H1 (cell line): ENCODE data around the gene CDKN2B-AS1. TPM values are rescaled to one million over a fixed set of nuclear protein-coding genes. Genes with fewer than 3 reads are reported as not detected.

Source experiments
- CTCF ChIA-PET: fragments of 300-600 bp; sonication (Branson Sonifier 250); formaldehyde crosslinking; loops from one replicate; lab custom pipeline; 2021; ENCODE audit not compliant: partially characterized antibody; lab: Charles Lee
- POLR2A ChIA-PET: fragments of 300-600 bp; sonication (Branson Sonifier 250); formaldehyde crosslinking; loops from one replicate; lab custom pipeline; 2021; ENCODE audit warnings: inconsistent platforms; ENCODE audit not compliant: partially characterized antibody; lab: Charles Lee
- DNase-seq, 2 experiments: peaks; one replicate each; pipeline versions ENCODE4 v3.0.0 to v3.0.0-alpha.2; 2010 to 2022; ENCODE audit warnings: low spot score in 2 of 2, low read depth in 1 of 2, mixed read lengths in 1 of 2
- FAIRE-seq: peaks from 2 replicates; lab custom pipeline; 2011; peaks lifted over from hg19 to GRCh38; lab: Jason Lieb, UNC
- H2AFZ ChIP-seq: 2 replicates; pipeline ENCODE4 v1.8.1; 2012; ENCODE audit warnings: low read length, inconsistent platforms
- H2AK5ac ChIP-seq: 2 replicates; pipeline ENCODE4 v1.6.1; 2013; ENCODE audit warnings: low read depth, low read length
- H2BK120ac ChIP-seq: replicated peaks from 2 replicates; pipeline ENCODE3; 2013; ENCODE audit warnings: low read depth, low read length, inconsistent platforms
- H2BK12ac ChIP-seq: 2 replicates; pipeline ENCODE4 v1.6.1; 2013; ENCODE audit warnings: low read depth, low read length
- H2BK15ac ChIP-seq: 2 replicates; pipeline ENCODE4 v1.6.1; 2013; ENCODE audit warnings: low read length
- H2BK20ac ChIP-seq: 2 replicates; pipeline ENCODE4 v1.6.1; 2013; ENCODE audit warnings: low read length
- H2BK5ac ChIP-seq: 2 replicates; pipeline ENCODE4 v1.6.1; 2013; ENCODE audit warnings: low read depth, low read length
- H3K14ac ChIP-seq: 2 replicates; pipeline ENCODE4 v1.6.1; 2013; ENCODE audit warnings: inconsistent platforms; ENCODE audit not compliant: insufficient read length
- H3K18ac ChIP-seq: 2 replicates; pipeline ENCODE4 v1.6.1; 2013; ENCODE audit warnings: low read length; ENCODE audit errors: extremely low read depth
- H3K23ac ChIP-seq: 2 replicates; pipeline ENCODE4 v1.6.1; 2013; ENCODE audit warnings: inconsistent platforms; ENCODE audit not compliant: insufficient read length
- H3K23me2 ChIP-seq: 2 replicates; pipeline ENCODE4 v1.6.1; 2013; ENCODE audit warnings: low read depth, low read length
- H3K27ac ChIP-seq: 2 replicates; pipeline ENCODE4 v1.6.1; 2011; ENCODE audit warnings: low read depth, low read length, inconsistent platforms
- H3K27me3 ChIP-seq, 4 experiments: replicated peaks in 1 of 4; 1 replicate in 1 of 4; 2 replicates in 3 of 4; pipeline versions ENCODE4 v1.6.1 to v1.8.1; 2011 to 2013; ENCODE audit warnings: low read length in 3 of 4, mild to moderate bottlenecking in 3 of 4, inconsistent platforms in 2 of 4, mixed read lengths in 2 of 4, moderate library complexity in 1 of 4; ENCODE audit not compliant: control insufficient read depth in 3 of 4, insufficient read depth in 3 of 4; ENCODE audit errors: extremely low read depth in 1 of 4
- H3K36me3 ChIP-seq, 4 experiments: 2 replicates each; pipeline versions ENCODE4 v1.6.1 to v1.8.1; 2011 to 2013; ENCODE audit warnings: mild to moderate bottlenecking in 4 of 4, low read length in 3 of 4, moderate library complexity in 2 of 4, control low read depth in 1 of 4, inconsistent platforms in 1 of 4; ENCODE audit not compliant: insufficient read depth in 4 of 4, control insufficient read depth in 2 of 4
- H3K4ac ChIP-seq: replicated peaks from 2 replicates; pipeline ENCODE3; 2013; ENCODE audit warnings: low read length, low read depth, mixed read lengths, inconsistent platforms; ENCODE audit not compliant: insufficient read length
- H3K4me1 ChIP-seq, 4 experiments: replicated peaks in 1 of 4; 1 replicate in 1 of 4; 2 replicates in 3 of 4; pipeline versions ENCODE4 v1.6.1 to v1.8.1; 2011 to 2013; ENCODE audit warnings: low read length in 3 of 4, inconsistent platforms in 2 of 4, mixed read lengths in 1 of 4; ENCODE audit not compliant: insufficient read depth in 4 of 4, control insufficient read depth in 3 of 4
- H3K4me2 ChIP-seq, 2 experiments: 2 replicates each; pipeline versions ENCODE4 v1.6.1 to v1.8.1; 2011 to 2013; ENCODE audit warnings: low read depth in 2 of 2, low read length in 2 of 2, control low read depth in 1 of 2, inconsistent platforms in 1 of 2, mild to moderate bottlenecking in 1 of 2; ENCODE audit not compliant: insufficient read depth in 1 of 2
- H3K4me3 ChIP-seq, 4 experiments: fragments of 200-600, 300-600 bp in 1 of 4; sonication (generic), shearing (Covaris generic), sonication (Bioruptor Twin) in 1 of 4; 2 replicates each; pipeline versions ENCODE4 v1.5.1 to v1.8.1; 2011 to 2016; ENCODE audit warnings: low read length in 4 of 4, low read depth in 3 of 4, control low read depth in 2 of 4, inconsistent platforms in 2 of 4, mild to moderate bottlenecking in 2 of 4, mixed read lengths in 1 of 4, moderate library complexity in 1 of 4; ENCODE audit not compliant: insufficient read depth in 2 of 4; ENCODE audit errors: extremely low read depth in 1 of 4
- H3K56ac ChIP-seq: replicated peaks from 2 replicates; pipeline ENCODE3; 2013; ENCODE audit warnings: low read depth, mild to moderate bottlenecking, mixed read lengths, low read length, inconsistent platforms; ENCODE audit not compliant: insufficient read length
- H3K79me1 ChIP-seq: 2 replicates; pipeline ENCODE4 v1.6.1; 2013; ENCODE audit warnings: low read depth, low read length, control low read depth
- H3K79me2 ChIP-seq, 2 experiments: 2 replicates each; pipeline versions ENCODE4 v1.6.1 to v1.8.1; 2012 to 2013; ENCODE audit warnings: low read length in 2 of 2, mild to moderate bottlenecking in 2 of 2, inconsistent platforms in 1 of 2; ENCODE audit not compliant: insufficient read depth in 2 of 2, control insufficient read depth in 1 of 2
- H3K9ac ChIP-seq, 4 experiments: replicated peaks in 1 of 4; 1 replicate in 1 of 4; 2 replicates in 3 of 4; pipeline versions ENCODE4 v1.6.1 to v1.8.1; 2011 to 2013; ENCODE audit warnings: low read depth in 3 of 4, low read length in 3 of 4, control low read depth in 2 of 4, mild to moderate bottlenecking in 2 of 4, moderate library complexity in 2 of 4, inconsistent platforms in 1 of 4; ENCODE audit errors: extremely low read depth in 1 of 4
- H3K9me3 ChIP-seq, 2 experiments: 2 replicates each; pipeline versions ENCODE4 v1.6.1 to v1.8.1; 2012 to 2013; ENCODE audit warnings: mild to moderate bottlenecking in 2 of 2, moderate library complexity in 2 of 2, control low read depth in 1 of 2, inconsistent platforms in 1 of 2, low read depth in 1 of 2, low read length in 1 of 2, mixed read lengths in 1 of 2; ENCODE audit not compliant: insufficient read depth in 2 of 2
- H4K20me1 ChIP-seq, 2 experiments: replicated peaks in 1 of 2; 2 replicates each; pipeline versions ENCODE3 to v1.8.1; 2011 to 2013; ENCODE audit warnings: inconsistent platforms in 2 of 2, low read length in 2 of 2, mild to moderate bottlenecking in 1 of 2; ENCODE audit not compliant: insufficient read depth in 2 of 2, control insufficient read depth in 1 of 2
- H4K5ac ChIP-seq: 2 replicates; pipeline ENCODE4 v1.6.1; 2013; ENCODE audit warnings: low read length, low read depth, mixed read lengths, inconsistent platforms; ENCODE audit not compliant: insufficient read length
- H4K8ac ChIP-seq: 2 replicates; pipeline ENCODE4 v1.8.0; 2013; ENCODE audit warnings: mild to moderate bottlenecking, moderate library complexity, low read length, inconsistent platforms; ENCODE audit not compliant: insufficient read depth; ENCODE audit errors: extremely low read depth
- H4K91ac ChIP-seq: replicated peaks from 2 replicates; pipeline ENCODE3; 2013; ENCODE audit warnings: low read length, mixed read lengths, inconsistent platforms; ENCODE audit not compliant: insufficient read length
- ATF2 ChIP-seq: IDR thresholded peaks from 2 replicates; pipeline ENCODE4 v1.6.1; 2012; ENCODE audit warnings: low read length, inconsistent platforms
- CEBPB ChIP-seq: IDR thresholded peaks from 2 replicates; pipeline ENCODE4 v1.6.1; 2012; ENCODE audit warnings: low read depth, low read length
- CHD1 ChIP-seq: IDR thresholded peaks from 2 replicates; pipeline ENCODE4 v1.6.1; 2012; ENCODE audit warnings: low read depth, low read length, improper control_type of control experiment
- RFX5 ChIP-seq: IDR thresholded peaks from 2 replicates; pipeline ENCODE4 v1.6.1; 2011; ENCODE audit warnings: low read depth, low read length, improper control_type of control experiment, borderline replicate concordance
- SP1 ChIP-seq: IDR thresholded peaks from 2 replicates; pipeline ENCODE4 v1.6.1; 2011; ENCODE audit warnings: low read depth, low read length
- WGBS, 2 experiments: shearing (Covaris generic) in 1 of 2; methylation state at CpG; one replicate each; pipeline versions ENCODE4 v1.1.6 to v1.1.7; 2013 to 2015; ENCODE audit warnings: low lambda C conversion rate in 2 of 2, mixed read lengths in 2 of 2, inconsistent platforms in 1 of 2, low coverage in 1 of 2, missing lambda C conversion rate in 1 of 2; ENCODE audit not compliant: insufficient replicate concordance in 2 of 2, insufficient coverage in 1 of 2, insufficient read length in 1 of 2; ENCODE audit errors: extremely low coverage in 1 of 2, missing lambda C conversion rate in 1 of 2; 5-methylcytosine and 5-hydroxymethylcytosine counted together
- polyA plus RNA-seq, 7 experiments: library from polyadenylated mRNA; depleted of rRNA in 3 of 7; stranded (reverse) in 5 of 7; unstranded in 2 of 7; fragments of >200 nt in 5 of 7; fragments of 200-250 nt in 2 of 7; gene quantifications; 1 replicate in 5 of 7; 2 replicates in 1 of 7; 4 replicates in 1 of 7; pipeline versions ENCODE4 v1.2.1 to v1.2.3, GENCODE V29; 2011 to 2013; ENCODE audit warnings: missing spikeins in 2 of 7, mixed read lengths in 2 of 7
- total RNA-seq: library from RNA; stranded (reverse); fragmentation: NEBNext Ultra II Directional; extraction: Animal tissue kit (Norgen Biotek cat#: 25700); gene quantifications from 2 replicates; pipeline ENCODE4 v1.2.1, GENCODE V29; 2021

The CDKN2B-AS1 gene
- total and polyA plus RNA-seq, 2 of the 8 experiments (the other 6 are each of a cell fraction or from before 2014, with no cell fraction given) = not detected

GRCh38 chr9:21996438-21996837 is 1.8 kb downstream of the CDKN2B-AS1 start:
- Histone ChIP-seq H4K5ac (no peak overlapping the region), H2BK5ac (no peak overlapping the region), H2BK120ac (no peak overlapping the region), H3K56ac (no peak overlapping the region), H4K8ac (no peak overlapping the region), H3K36me3 (no peaks in the 10 kb centered on the region), H3K27me3 (peaks cover 18 to 60% (median 46%) of the 10 kb centered on the region in 4 experiments), H3K4ac (no peak overlapping the region), H3K14ac (no peak overlapping the region), H3K9me3 (no peaks in the 10 kb centered on the region), H4K20me1 (peaks cover 0 to 11% of the 10 kb centered on the region in 2 experiments), H2AFZ (no peak overlapping the region), H3K79me1 (no peaks in the 10 kb centered on the region), H4K91ac (no peak overlapping the region), H2BK20ac (no peak overlapping the region), H3K18ac (no peak overlapping the region), H2BK15ac (no peak overlapping the region), H3K4me2 (peak overlapping the region; percentile 86 to 95), H2BK12ac (peak overlapping the region; percentile 65; the same call in 1 of the 2 replicates), H3K79me2 (no peaks in the 10 kb centered on the region), H3K4me3 (peak overlapping the region; percentile 47 to 80 (median 75); a peak in 6 of 8 replicates), H3K23me2 (peaks cover 25% of the 10 kb centered on the region), H3K27ac (no peak overlapping the region), H3K23ac (no peak overlapping the region), H2AK5ac (no peak overlapping the region; the same call in 1 of the 2 replicates), H3K4me1 (peaks cover 4 to 26% (median 10%) of the 10 kb centered on the region in 4 experiments; a peak in 6 of 7 replicates), H3K9ac (no peak overlapping the region)
- no peak for DNase-seq
- 3% methylated on average over 9 of the region's 9 CpGs; no CpG with 5 or more reads in 1 of the 2 experiments for WGBS, 2 experiments
- no peak for FAIRE-seq
- ChIA-PET CTCF (interaction anchor here (0.6 to 3.3 kb wide), 5 partner anchors 10 to 210 kb away, joined by 3 to 39 read pairs (median 4); partner anchors contain the start of gene CDKN2B), POLR2A (no interaction called here)
- TF ChIP-seq SP1 (no peak), ATF2 (no peak), CHD1 (no peak), RFX5 (no peak), CEBPB (no peak)
